ENCODE data around the gene RABGAP1L. TPM values are rescaled to one million over a fixed set of nuclear protein-coding genes. Genes with fewer than 3 reads are reported as not detected.
A peak's percentile ranks its signal among the peaks of the same experiment; 100 is the strongest.
"Not testable (repeated sequence)": the region's sequence is repeated elsewhere in the genome, so short reads cannot be mapped to it uniquely, and the experiment has no call there.

RABGAP1L gene
- total RNA-seq, 1 donor from 2014 or later = 114 TPM

- DNase-seq (ENCODE audit: low spot score) = no peak
Observed at GRCh38 chr1:174870319-174870718, 711.0 kb downstream of the RABGAP1L start.

GRCh38 chr1:174871886-174872285, 712.6 kb downstream of the RABGAP1L start:
- DNase-seq (ENCODE audit: low spot score) = no peak

- DNase-seq (ENCODE audit: low spot score) = no peak
Observed at GRCh38 chr1:174872615-174873058, 713.3 kb downstream of the RABGAP1L start.

DNA sequence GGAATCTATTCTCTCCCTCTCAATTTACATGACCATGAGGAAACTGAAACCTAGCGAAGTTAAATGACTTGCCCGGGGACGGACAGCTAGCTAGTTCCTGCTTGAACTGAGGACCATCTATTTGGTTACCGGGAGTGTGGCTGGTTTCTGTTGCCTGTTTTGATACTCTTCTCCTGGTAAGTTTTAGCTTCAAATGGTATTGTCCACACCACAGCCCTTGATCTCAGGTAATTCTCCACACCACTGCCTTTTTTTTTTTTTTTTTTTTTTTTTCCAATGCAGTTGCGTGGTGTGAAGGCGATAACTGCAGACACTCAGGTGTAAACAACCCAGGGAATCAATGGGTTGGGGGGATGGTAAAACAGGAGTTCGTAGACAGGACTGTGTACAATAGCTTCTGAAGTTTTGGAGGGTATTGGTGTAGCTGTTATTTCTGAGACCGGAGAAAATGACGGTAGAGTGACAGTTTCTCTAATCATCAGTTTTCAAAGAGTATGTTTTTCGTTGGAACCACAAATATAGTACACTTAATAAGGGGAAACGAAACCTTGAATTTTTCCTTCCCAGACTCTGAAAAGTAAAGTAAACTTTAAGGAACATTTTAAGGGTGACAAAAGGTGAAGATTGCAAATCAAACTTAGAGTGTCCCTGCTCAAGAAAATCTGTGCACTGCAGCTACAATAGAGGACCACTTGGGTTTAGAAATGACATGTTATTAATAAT, 715.2 kb downstream of the RABGAP1L start:
- DNase-seq (ENCODE audit: low spot score) = no peak

GRCh38 chr1:174875306-174875705, 716.0 kb downstream of the RABGAP1L start:
- peak; percentile 75 for DNase-seq (ENCODE audit: low spot score)

DNA sequence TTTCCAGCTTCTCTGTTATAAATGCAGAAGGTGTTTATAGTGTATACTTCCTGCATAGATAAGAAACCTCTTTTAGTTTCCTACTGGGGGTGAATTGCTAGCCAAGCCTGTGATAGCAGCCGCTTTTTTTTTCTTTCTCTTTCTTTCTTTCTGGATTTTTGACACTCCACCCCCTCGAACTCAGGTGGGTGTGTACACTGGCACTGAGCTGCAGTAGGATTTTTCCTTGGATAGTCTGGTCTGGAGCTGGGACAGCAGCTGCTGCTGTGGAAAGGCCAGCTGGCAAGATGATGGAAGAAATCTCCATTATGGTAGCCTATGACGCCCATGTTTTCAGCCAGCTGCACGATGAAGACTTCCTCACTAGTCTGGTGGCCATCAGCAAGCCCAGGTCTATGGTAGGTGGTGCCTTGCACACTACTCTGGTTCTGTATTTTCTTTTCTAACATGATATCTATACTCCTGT, 717.9 kb downstream of the RABGAP1L start:
- no peak for DNase-seq (ENCODE audit: low spot score)

GRCh38 chr1:174880171-174880570, 720.9 kb downstream of the RABGAP1L start:
- no peak for DNase-seq (ENCODE audit: low spot score)

DNA sequence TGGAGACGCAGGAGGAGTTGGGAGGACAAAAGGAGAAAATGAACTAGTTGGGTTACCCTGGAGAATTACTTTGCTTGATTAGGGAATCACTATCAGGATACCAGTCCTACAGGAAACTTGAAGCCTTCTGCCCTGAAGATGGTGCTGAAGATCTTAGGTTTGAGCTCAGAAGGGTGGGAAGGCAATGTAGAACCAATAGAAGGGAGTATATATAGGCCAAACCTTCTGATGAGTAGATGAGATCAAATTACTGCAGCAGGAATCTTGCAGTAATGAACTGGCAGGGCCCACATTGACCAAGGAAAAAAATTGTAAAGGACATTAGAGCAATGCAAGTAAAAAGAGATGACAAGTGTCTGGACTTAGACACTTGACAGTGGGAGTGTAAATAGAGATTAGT, 724.1 kb downstream of the RABGAP1L start:
- no peak for DNase-seq (ENCODE audit: low spot score)

- DNase-seq (ENCODE audit: low spot score) = no peak
Observed at GRCh38 chr1:174884038-174884437, 724.7 kb downstream of the RABGAP1L start.

DNA sequence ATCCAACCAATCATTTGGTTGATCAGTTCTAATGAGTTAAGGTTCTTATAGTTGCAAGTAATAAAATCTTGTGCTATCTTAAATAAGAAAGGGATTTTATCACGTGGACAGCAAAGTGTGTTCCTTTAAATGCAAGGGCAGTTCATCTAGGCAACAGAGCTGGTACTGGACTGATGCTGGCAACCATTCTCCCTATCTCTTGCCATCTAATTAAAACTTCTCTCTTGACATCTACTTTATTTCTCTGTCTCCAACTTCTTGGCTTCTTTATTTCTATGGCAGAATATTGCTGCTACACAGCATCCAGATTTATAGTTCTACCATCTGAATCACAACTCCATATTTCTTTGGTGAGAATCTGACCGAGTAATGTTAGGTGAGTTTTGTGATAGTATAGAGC, 725.2 kb downstream of the RABGAP1L start:
- DNase-seq (ENCODE audit: low spot score) = no peak

DNA sequence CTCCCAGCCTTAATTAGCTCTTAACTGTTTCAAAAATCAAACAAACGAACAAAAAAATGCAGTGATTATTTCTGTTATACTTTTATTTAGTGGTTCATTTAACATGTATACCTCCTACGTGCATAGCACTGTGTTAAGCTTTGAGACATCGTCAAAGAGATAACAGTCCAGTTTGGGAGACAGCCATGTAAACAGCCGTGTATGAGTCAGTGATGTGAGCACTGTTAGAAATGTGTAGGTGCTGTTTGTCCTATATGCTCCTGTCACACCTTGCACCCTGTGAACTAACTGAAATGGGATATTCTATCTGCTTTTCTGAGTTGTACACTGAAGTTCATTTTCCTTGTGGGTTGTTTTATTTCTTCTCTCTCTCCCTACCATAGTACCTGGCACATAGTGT, 730.7 kb downstream of the RABGAP1L start:
- no peak for DNase-seq (ENCODE audit: low spot score)

- no peak for DNase-seq (ENCODE audit: low spot score)
Observed at GRCh38 chr1:174892016-174892415, 732.7 kb downstream of the RABGAP1L start.

- no peak for DNase-seq (ENCODE audit: low spot score)
Observed at GRCh38 chr1:174894117-174894762, 734.9 kb downstream of the RABGAP1L start.

GRCh38 chr1:174895610-174896009, 736.3 kb downstream of the RABGAP1L start:
- not testable (repeated sequence) for DNase-seq (ENCODE audit: low spot score)

- DNase-seq (ENCODE audit: low spot score) = no peak
Observed at GRCh38 chr1:174898102-174898797, 738.9 kb downstream of the RABGAP1L start.

- no peak for DNase-seq (ENCODE audit: low spot score)
Observed at GRCh38 chr1:174900317-174900716, 741.0 kb downstream of the RABGAP1L start.

- DNase-seq (ENCODE audit: low spot score) = no peak
Observed at GRCh38 chr1:174902531-174903099, 743.3 kb downstream of the RABGAP1L start.

- DNase-seq (ENCODE audit: low spot score) = no peak
Observed at GRCh38 chr1:174911606-174912005, 752.3 kb downstream of the RABGAP1L start.

- no peak for DNase-seq (ENCODE audit: low spot score)
Observed at GRCh38 chr1:174912264-174912663, 752.9 kb downstream of the RABGAP1L start.

GRCh38 chr1:174913225-174913903, 754.0 kb downstream of the RABGAP1L start:
- no peak for DNase-seq (ENCODE audit: low spot score)

GRCh38 chr1:174914991-174915390, 755.7 kb downstream of the RABGAP1L start:
- no peak for DNase-seq (ENCODE audit: low spot score)

GRCh38 chr1:174916846-174917245, 757.5 kb downstream of the RABGAP1L start:
- DNase-seq (ENCODE audit: low spot score) = no peak
